H9 (cell line): ENCODE measurements around the gene APOBEC3B. TPM values are rescaled to one million over a fixed set of nuclear protein-coding genes. Genes with fewer than 3 reads are reported as not detected.

Experiments used
- DNase-seq: peaks from one replicate; pipeline ENCODE4 v3.0.0-alpha.2; 2017
- H2AFZ ChIP-seq: one replicate; pipeline ENCODE4 v1.6.1; 2013; ENCODE audit warnings: mild to moderate bottlenecking, low read length, control low read depth, moderate library complexity
- H2AK5ac ChIP-seq: 2 replicates; pipeline ENCODE4 v1.6.1; 2013; ENCODE audit warnings: low read length, control low read depth, mixed read lengths; ENCODE audit not compliant: insufficient read length
- H2BK120ac ChIP-seq: one replicate; pipeline ENCODE4 v1.6.1; 2013; ENCODE audit warnings: low read depth, mild to moderate bottlenecking, low read length, control low read depth, inconsistent platforms; ENCODE audit not compliant: poor library complexity, severe bottlenecking
- H2BK12ac ChIP-seq: 2 replicates; pipeline ENCODE4 v1.6.1; 2013; ENCODE audit warnings: low read length, control low read depth, mixed read lengths, low read depth; ENCODE audit not compliant: insufficient read length
- H2BK15ac ChIP-seq: 2 replicates; pipeline ENCODE4 v1.6.1; 2013; ENCODE audit warnings: low read depth, low read length, control low read depth
- H2BK20ac ChIP-seq: one replicate; pipeline ENCODE4 v1.6.1; 2013; ENCODE audit warnings: low read depth, mild to moderate bottlenecking, low read length, control low read depth, inconsistent platforms; ENCODE audit not compliant: poor library complexity, severe bottlenecking
- H2BK5ac ChIP-seq: 2 replicates; pipeline ENCODE4 v1.6.1; 2013; ENCODE audit warnings: low read length, control low read depth, mixed read lengths; ENCODE audit not compliant: insufficient read length
- H3K14ac ChIP-seq: 2 replicates; pipeline ENCODE4 v1.6.1; 2013; ENCODE audit warnings: low read length, control low read depth; ENCODE audit not compliant: insufficient read depth
- H3K18ac ChIP-seq: 2 replicates; pipeline ENCODE4 v1.6.1; 2013; ENCODE audit warnings: low read depth, mild to moderate bottlenecking, mixed read lengths, low read length, control low read depth; ENCODE audit not compliant: insufficient read length
- H3K23ac ChIP-seq: 2 replicates; pipeline ENCODE4 v1.6.1; 2013; ENCODE audit warnings: low read length, control low read depth, mixed read lengths, low read depth; ENCODE audit not compliant: insufficient read length
- H3K23me2 ChIP-seq: 2 replicates; pipeline ENCODE4 v1.6.1; 2013; ENCODE audit warnings: low read depth, mild to moderate bottlenecking, mixed read lengths, low read length, control low read depth; ENCODE audit not compliant: insufficient read length, poor library complexity, severe bottlenecking
- H3K27ac ChIP-seq: 2 replicates; pipeline ENCODE4 v1.5.1; 2013; ENCODE audit warnings: low read length, control low read depth, mixed read lengths, low read depth; ENCODE audit not compliant: insufficient read length
- H3K27me3 ChIP-seq: 2 replicates; pipeline ENCODE4 v1.6.1; 2013; ENCODE audit warnings: low read length, control low read depth, inconsistent platforms; ENCODE audit not compliant: insufficient read depth
- H3K4ac ChIP-seq: 2 replicates; pipeline ENCODE4 v1.6.1; 2013; ENCODE audit warnings: low read depth, mild to moderate bottlenecking, control low read depth, inconsistent platforms, low read length, moderate library complexity
- H3K4me1 ChIP-seq: 2 replicates; pipeline ENCODE4 v1.6.1; 2013; ENCODE audit warnings: low read length, control low read depth, inconsistent platforms; ENCODE audit not compliant: insufficient read depth
- H3K4me2 ChIP-seq: 2 replicates; pipeline ENCODE4 v1.6.1; 2013; ENCODE audit warnings: low read length, control low read depth, mixed read lengths; ENCODE audit not compliant: insufficient read length, insufficient read depth
- H3K56ac ChIP-seq: 2 replicates; pipeline ENCODE4 v1.6.1; 2013; ENCODE audit warnings: low read depth, mild to moderate bottlenecking, mixed read lengths, low read length, control low read depth; ENCODE audit not compliant: insufficient read length
- H3K79me1 ChIP-seq: 2 replicates; pipeline ENCODE4 v1.6.1; 2013; ENCODE audit warnings: low read depth, mild to moderate bottlenecking, moderate library complexity, low read length, control low read depth, inconsistent platforms; ENCODE audit not compliant: insufficient read depth, poor library complexity, severe bottlenecking
- H3K79me2 ChIP-seq: 2 replicates; pipeline ENCODE4 v1.6.1; 2013; ENCODE audit warnings: low read length, control low read depth, inconsistent platforms; ENCODE audit not compliant: insufficient read depth
- H3K9ac ChIP-seq: 2 replicates; pipeline ENCODE4 v1.6.1; 2013; ENCODE audit warnings: low read length, control low read depth, mixed read lengths; ENCODE audit not compliant: insufficient read length; ENCODE audit errors: extremely low read depth
- H3K9me3 ChIP-seq: one replicate; pipeline ENCODE4 v1.6.1; 2013; ENCODE audit warnings: low read depth, low read length, inconsistent platforms; ENCODE audit not compliant: control insufficient read depth
- H3T11ph ChIP-seq: one replicate; pipeline ENCODE4 v1.6.1; 2013; ENCODE audit warnings: mild to moderate bottlenecking, low read length, control low read depth, inconsistent platforms
- H4K20me1 ChIP-seq: one replicate; pipeline ENCODE4 v1.6.1; 2013; ENCODE audit not compliant: control insufficient read depth, insufficient read length, insufficient read depth
- H4K5ac ChIP-seq: 2 replicates; pipeline ENCODE4 v1.6.1; 2013; ENCODE audit warnings: low read depth, mild to moderate bottlenecking, mixed read lengths, low read length, control low read depth; ENCODE audit not compliant: insufficient read length
- H4K8ac ChIP-seq: replicated peaks from 2 replicates; pipeline ENCODE4 v1.6.1; 2013; ENCODE audit warnings: low read length, control low read depth, mixed read lengths, low read depth; ENCODE audit not compliant: insufficient read length
- H4K91ac ChIP-seq: 2 replicates; pipeline ENCODE4 v1.6.1; 2013; ENCODE audit warnings: low read depth, mild to moderate bottlenecking, moderate library complexity, mixed read lengths, low read length, control low read depth; ENCODE audit not compliant: insufficient read length
- H3K27ac Mint-ChIP-seq, 3 experiments: 2 replicates in 2 of 3; 3 replicates in 1 of 3; pipeline ENCODE4 v1.8.0; 2020 to 2021; ENCODE audit warnings: mixed read lengths in 3 of 3, mild to moderate bottlenecking in 1 of 3, moderate library complexity in 1 of 3
- H3K27me3 Mint-ChIP-seq: 2 replicates; pipeline ENCODE4 v1.8.0; 2021; ENCODE audit warnings: low read depth, mild to moderate bottlenecking, moderate library complexity, mixed read lengths
- H3K36me3 Mint-ChIP-seq, 3 experiments: 2 replicates in 2 of 3; 3 replicates in 1 of 3; pipeline ENCODE4 v1.8.0; 2020 to 2021; ENCODE audit warnings: low read depth in 3 of 3, mixed read lengths in 3 of 3; ENCODE audit not compliant: insufficient read depth in 1 of 3
- H3K4me1 Mint-ChIP-seq, 2 experiments: 2 replicates each; pipeline ENCODE4 v1.8.0; 2020; ENCODE audit warnings: mixed read lengths in 2 of 2
- H3K4me3 Mint-ChIP-seq, 2 experiments: 2 replicates in 1 of 2; 3 replicates in 1 of 2; pipeline ENCODE4 v1.8.0; 2020 to 2021; ENCODE audit warnings: mild to moderate bottlenecking in 2 of 2, mixed read lengths in 2 of 2, moderate library complexity in 1 of 2
- H3K9me3 Mint-ChIP-seq, 2 experiments: 2 replicates in 1 of 2; 3 replicates in 1 of 2; pipeline ENCODE4 v1.8.0; 2020; ENCODE audit warnings: mild to moderate bottlenecking in 2 of 2, mixed read lengths in 2 of 2, moderate library complexity in 1 of 2
- WGBS: extraction: QIAGEN DNeasy Blood & Tissue Kit; methylation state at CpG from one replicate; pipeline ENCODE4 v1.1.7; 2013; ENCODE audit warnings: missing lambda C conversion rate, low lambda C conversion rate, mixed read lengths; ENCODE audit not compliant: insufficient read length; ENCODE audit errors: extremely low coverage; 5-methylcytosine and 5-hydroxymethylcytosine counted together
- total RNA-seq: library from RNA; stranded (reverse); gene quantifications from 2 replicates; pipeline ENCODE4 v1.2.1, GENCODE V29; 2021
- TF ChIP-seq, protein P1 (sequence below): fragments of 200-600 bp; sonication (generic); conservative IDR thresholded peaks from 3 replicates; pipeline ENCODE4 v1.8.0; 2021; ENCODE audit warnings: antibody characterized with exemption, mild to moderate bottlenecking

Gene APOBEC3B
- total RNA-seq, 1 experiment from 2014 or later: 29.0 TPM

DNA sequence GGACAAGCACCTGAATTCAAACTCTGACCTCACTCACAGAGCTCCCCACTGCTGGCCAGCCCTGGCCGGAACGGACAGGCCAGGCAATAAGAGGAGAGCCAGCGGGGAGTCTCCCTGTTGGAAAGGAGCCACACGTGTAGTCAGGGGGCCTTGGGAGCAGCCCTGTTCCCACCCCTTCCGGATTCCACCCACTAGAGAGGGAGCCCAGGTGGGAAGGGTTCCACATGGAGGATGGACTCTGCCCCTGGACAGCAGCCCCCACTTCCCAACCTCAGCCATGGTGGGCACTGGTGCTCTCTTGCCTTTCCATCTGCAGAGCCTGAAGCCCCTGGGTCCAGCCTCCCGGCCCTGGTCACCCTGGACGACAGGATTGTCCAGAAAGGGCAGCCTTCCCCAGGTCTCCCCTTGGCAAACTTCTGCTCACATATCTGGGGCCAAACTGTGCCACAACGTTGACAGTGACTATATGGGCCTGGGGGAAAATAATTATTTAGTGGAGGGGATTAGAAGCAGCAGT is 32.2 kb upstream of the APOBEC3B start:
- Histone ChIP-seq H4K91ac (no peak overlapping the region), H4K20me1 (no peaks in the 10 kb centered on the region), H3K27me3 (no peaks in the 10 kb centered on the region), H3K4ac (no peak overlapping the region), H2BK15ac (no peak overlapping the region), H4K5ac (no peak overlapping the region), H3K14ac (no peak overlapping the region), H3K79me2 (no peaks in the 10 kb centered on the region), H3K27ac (no peak overlapping the region), H2BK12ac (no peak overlapping the region), H3T11ph (no peak overlapping the region), H2BK120ac (no peak overlapping the region), H2BK20ac (no peak overlapping the region), H4K8ac (no peak overlapping the region), H3K9me3 (no peaks in the 10 kb centered on the region), H3K18ac (no peak overlapping the region), H3K4me1 (no peaks in the 10 kb centered on the region), H2BK5ac (no peak overlapping the region), H3K23me2 (no peaks in the 10 kb centered on the region), H2AFZ (no peak overlapping the region), H3K79me1 (no peaks in the 10 kb centered on the region), H3K9ac (no peak overlapping the region), H3K56ac (no peak overlapping the region), H2AK5ac (no peak overlapping the region), H3K23ac (no peak overlapping the region), H3K4me2 (no peak overlapping the region)
- WGBS: no CpG with 5 or more reads among the region's 8 CpGs
- TF ChIP-seq, protein P1, sequence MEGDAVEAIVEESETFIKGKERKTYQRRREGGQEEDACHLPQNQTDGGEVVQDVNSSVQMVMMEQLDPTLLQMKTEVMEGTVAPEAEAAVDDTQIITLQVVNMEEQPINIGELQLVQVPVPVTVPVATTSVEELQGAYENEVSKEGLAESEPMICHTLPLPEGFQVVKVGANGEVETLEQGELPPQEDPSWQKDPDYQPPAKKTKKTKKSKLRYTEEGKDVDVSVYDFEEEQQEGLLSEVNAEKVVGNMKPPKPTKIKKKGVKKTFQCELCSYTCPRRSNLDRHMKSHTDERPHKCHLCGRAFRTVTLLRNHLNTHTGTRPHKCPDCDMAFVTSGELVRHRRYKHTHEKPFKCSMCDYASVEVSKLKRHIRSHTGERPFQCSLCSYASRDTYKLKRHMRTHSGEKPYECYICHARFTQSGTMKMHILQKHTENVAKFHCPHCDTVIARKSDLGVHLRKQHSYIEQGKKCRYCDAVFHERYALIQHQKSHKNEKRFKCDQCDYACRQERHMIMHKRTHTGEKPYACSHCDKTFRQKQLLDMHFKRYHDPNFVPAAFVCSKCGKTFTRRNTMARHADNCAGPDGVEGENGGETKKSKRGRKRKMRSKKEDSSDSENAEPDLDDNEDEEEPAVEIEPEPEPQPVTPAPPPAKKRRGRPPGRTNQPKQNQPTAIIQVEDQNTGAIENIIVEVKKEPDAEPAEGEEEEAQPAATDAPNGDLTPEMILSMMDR: no peak
- H3K4me3 Mint-ChIP-seq: no peak overlapping the region
- no peak for DNase-seq
- H3K4me1 Mint-ChIP-seq: peaks cover 14 to 24% of the 10 kb centered on the region in 2 experiments
- H3K27me3 Mint-ChIP-seq: peaks cover 21% of the 10 kb centered on the region
- no peaks in the 10 kb centered on the region for H3K36me3 Mint-ChIP-seq
- no peaks in the 10 kb centered on the region; a peak in 1 of 5 replicates for H3K9me3 Mint-ChIP-seq
- no peak overlapping the region for H3K27ac Mint-ChIP-seq
